ENCODE results near the gene GNPDA1.
"Not testable (repeated sequence)": the region's sequence is repeated elsewhere in the genome, so short reads cannot be mapped to it uniquely, and the experiment has no call there.

The GNPDA1 gene

DNA sequence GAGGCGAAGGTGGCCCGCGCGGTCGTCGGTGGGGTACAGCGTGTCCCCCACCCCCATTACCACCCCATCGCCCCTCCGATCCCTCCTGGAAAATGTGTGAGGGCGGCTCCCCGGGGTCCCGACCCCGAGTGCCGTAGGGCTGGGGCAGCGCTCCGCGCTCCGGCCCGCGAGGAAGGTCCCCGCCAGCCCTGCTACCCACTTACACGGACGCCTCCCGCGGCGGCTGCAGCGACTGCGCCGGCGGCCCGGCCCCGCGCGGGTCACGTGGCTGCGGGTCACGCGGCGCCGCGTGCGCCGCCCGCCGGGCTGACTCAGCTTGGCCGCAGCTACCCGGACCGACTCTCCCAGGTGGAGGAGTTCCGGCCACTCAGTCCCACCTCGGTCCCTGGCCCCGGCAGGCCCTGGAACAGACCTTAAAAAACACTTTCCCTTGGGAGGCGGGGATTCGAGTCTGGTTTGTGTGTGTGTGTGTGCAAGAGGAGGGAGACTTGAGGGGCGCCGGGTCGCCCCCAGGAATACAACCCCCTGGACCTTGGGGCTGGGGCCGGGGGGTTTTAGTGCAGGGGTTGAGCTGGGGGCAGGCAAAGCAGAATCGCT is at the start of gene GNPDA1:
Gene GNPDA1, minus strand, starts transcription at position 236 of the 597 bp plus-strand sequence. CDS start 992 bp downstream, outside the sequence.
- peak; percentile 72 for DNase-seq

DNA sequence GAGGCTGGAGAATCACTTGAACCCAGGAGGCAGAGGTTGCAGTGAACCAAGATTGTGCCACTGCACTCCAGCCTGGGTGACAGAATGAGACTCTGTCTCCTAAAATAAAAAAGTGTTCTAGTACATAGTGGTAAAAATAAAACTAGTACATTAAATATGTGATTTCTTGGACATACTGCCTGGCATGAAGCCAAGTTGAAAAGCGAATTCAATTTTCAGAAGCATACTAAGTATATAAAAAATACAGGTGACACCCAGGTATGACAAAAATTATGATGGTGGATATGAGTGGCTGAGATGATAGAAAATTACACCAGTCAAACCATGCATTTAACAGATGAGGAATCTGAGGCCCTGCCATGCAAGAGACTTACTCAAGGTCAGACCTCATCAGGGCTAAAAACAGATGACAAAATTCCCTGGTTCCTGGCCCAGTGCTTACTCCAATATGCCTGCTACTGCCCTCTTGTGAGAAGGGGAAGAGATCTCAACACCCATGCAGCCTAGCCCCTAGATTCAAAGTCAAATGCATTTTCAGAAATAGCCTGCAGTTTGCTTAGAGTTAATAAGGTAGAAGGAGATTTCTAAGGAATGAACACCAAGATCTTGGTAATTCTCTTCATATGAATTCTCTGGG is 46.6 kb upstream of the GNPDA1 start:
- DNase-seq: no peak

DNA sequence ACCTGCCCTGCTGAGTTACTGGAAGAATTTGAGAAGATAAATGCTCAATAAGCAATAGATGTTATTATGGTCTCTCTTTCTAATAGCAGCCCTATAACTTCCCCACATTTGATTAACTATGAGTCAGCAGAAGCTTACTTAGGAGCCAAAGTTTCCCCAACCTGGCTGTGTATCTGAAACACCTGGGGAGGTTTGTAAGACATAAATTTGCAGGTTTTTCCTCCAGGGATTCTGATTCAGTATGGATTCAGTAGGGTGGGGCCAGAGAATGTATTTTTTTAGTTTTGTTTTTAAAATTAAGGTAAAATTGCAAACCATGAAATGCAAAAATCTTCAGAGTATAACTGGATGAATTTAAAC is 44.9 kb upstream of the GNPDA1 start:
- DNase-seq: no peak

- DNase-seq: no peak
Measured at GRCh38 chr5:142056816-142057696, 44.2 kb upstream of the GNPDA1 start.

- DNase-seq: no peak
Measured at GRCh38 chr5:142055301-142055700, 42.5 kb upstream of the GNPDA1 start.

DNA sequence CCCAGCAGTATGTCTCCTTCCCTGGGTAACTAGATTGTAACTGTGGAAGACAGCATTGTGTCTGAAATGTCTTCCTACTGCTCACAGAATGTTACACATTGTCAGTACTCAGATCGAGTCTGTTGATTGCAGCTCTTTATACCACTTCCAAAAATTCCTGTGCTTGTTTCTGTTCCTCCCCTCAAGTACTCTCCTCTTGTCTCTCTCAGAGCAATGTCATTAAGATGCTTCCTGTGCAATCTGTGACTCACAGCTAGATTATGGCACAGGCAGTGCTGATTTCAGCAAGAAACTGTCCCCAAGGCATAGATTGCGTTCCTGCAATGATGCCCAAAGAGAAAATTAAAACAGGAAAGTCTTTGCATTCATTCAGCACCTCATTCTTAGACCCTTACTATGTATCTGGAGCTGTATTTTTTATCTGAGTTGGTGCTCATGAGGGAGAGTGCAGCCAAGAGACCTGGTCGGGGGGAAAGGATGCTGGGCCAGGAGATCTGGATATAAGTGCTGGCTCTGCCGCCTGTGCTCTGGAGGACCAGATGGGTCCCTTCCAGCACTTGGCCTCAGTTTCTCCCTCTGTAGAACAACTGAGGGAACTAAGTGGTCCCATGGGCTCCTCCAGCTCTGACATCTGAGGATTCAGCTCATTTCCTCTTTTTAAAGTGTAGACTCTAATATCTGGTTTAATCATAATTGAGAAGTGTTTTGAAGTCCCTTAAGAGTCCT is 40.8 kb upstream of the GNPDA1 start:
- DNase-seq: peak; percentile 30

GRCh38 chr5:142052026-142052425 is 39.2 kb upstream of the GNPDA1 start:
- not testable (repeated sequence) for DNase-seq

DNA sequence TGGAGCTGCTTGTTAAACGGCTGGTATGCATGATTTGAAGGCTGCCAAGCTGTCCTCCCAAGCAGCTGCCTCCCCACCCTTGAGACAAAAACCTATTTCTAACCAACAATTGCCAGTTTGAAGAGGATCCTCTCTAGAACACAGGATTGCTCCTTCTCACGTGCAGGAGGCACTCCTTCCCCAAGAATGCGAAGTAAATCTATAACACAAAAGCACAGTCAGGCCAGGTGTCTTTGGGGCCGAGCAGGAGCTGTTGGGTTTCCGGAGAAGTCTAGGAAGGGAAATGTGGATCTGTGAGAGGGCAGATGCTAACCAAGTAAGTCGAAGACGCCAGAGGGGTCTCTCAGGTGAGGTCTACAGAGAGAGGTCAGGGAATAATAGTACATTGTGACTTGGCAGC is 35.4 kb upstream of the GNPDA1 start:
- no peak for DNase-seq

GRCh38 chr5:142046191-142046590 is 33.4 kb upstream of the GNPDA1 start:
- DNase-seq: no peak

DNA sequence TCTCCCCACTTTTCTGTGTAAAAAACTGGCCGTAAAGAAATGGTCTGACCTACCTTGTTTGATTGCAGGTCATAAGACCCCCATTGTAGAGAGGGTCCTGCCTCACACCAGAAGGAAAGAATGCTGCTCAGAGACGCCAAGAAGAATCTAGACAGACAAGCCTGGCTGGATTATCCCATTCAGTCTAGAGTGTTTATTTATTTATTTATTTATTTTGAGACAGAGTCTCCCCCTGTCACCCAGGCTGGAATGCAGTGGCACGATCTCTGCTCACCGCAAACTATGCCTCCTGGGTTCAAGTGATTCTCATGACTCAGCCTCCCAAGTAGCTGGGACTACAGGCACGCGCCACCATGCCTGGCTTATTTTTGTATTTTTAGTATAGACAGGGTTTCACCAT is 28.1 kb upstream of the GNPDA1 start:
- DNase-seq: not testable (repeated sequence)

- no peak for DNase-seq
Measured at GRCh38 chr5:142040285-142040684, 27.5 kb upstream of the GNPDA1 start.

GRCh38 chr5:142038735-142039134 is 25.9 kb upstream of the GNPDA1 start:
- DNase-seq: no peak

GRCh38 chr5:142037599-142037998 is 24.8 kb upstream of the GNPDA1 start:
- DNase-seq: not testable (repeated sequence)

DNA sequence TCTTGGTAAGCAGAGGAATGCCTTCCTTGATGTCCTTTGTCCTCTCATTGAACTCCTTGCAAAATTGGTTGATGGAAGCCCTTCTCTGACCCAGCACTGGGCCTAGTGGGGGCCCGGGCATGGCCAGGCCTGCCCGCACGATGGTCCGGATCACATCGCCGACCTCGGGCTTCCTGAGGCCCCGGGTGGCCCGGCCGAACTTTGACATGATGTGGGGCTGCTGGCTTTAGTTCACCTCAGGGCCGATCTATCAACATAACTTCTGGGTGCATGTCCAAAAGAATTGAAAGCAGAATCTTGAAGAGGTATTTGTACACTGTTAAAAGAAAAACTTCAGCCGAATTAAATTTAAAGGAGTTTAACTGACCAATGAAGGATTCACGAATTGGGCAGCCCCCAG is 24.1 kb upstream of the GNPDA1 start:
- DNase-seq: no peak

GRCh38 chr5:142034994-142035393 is 22.2 kb upstream of the GNPDA1 start:
- no peak for DNase-seq

DNA sequence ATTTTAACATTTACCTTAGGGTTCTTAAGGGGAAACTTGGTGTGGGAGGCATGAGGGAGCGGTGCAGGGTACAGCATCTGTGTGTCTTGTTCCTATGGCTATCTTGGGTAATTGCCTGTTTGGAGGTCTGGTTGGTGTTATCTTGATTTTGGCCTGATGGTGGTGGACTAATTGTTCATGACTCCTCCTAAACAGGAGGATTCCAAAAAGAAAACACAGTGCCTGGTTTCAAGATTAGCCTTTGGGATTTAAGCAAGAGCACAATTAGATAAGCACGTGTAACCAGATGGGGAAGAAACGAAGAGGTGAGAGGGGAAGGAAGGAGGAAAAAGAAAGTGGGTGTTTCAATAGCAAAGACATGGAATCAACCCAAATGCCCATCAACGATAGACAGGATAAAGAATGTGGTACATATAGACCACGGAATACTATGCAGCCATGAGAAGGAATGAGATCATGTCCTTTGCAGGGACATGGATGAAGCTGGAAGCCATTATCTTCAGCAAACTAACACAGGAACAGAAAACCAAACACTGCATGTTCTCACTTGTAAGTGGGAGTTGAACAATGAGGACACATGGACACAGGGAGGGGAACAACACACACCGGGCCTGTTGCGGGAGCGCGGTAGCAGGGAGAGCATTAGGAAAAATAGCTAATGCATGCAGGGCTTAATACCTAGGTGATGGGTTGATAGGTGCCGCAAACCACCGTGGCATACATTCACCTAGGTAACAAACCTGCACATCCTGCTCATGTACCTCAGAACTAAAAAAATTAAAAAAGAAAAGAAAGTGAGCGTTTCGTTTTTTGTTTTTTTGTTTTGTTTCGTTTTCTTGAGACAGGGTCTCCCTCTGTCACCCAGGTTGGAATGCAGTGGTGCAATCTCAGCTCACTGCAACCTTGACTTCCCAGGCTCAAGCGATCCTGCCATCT is 21.1 kb upstream of the GNPDA1 start:
- DNase-seq: not testable (repeated sequence)

GRCh38 chr5:142032747-142033631 is 20.2 kb upstream of the GNPDA1 start:
- no peak for DNase-seq

DNA sequence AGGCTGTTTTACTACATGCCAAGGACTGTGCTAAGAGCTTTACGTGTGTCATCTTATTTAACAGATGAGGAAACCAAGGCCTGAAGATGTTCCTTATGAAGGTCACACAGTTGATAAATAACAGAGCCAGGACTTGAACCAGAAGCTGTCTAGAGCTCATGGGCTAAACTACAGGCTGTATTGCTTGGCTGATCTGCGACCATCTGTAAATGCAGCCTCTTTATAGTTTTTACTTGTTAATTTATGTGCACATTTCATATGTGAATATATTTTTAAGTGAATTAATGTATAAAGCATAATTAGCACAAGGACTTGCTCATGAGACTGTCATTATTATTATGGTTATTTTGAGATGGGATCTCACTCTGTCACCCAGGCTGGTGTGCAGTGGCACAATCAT is 19.3 kb upstream of the GNPDA1 start:
- DNase-seq: no peak

DNA sequence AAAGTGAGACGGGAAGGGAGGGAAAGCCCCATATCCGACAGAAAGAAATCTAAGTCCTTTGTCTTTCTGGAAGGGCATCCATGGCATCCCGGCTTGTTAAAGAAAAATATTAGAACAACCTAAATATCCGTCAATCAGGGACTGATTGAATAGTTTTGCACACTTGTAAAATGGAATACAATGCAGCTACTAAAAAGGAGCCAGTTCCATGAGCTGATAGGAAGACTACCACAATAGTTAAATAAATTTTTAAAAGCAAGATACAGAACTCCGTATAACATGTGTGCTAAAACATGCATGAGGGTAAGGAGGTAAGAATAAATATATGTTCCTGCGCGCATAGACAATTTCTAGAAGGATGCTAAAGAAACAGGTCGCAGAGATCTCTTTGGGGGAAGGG is 12.8 kb upstream of the GNPDA1 start:
- DNase-seq: no peak

- peak; percentile 90 for DNase-seq
Measured at GRCh38 chr5:142024771-142025304, 12.0 kb upstream of the GNPDA1 start.

- DNase-seq: no peak
Measured at GRCh38 chr5:142023836-142024235, 11.0 kb upstream of the GNPDA1 start.

All from activated CD4-positive, alpha-beta T cell treated with anti-CD3 and anti-CD28 coated beads, Interleukin-2, amount 50 U/mL, for 16 hours (primary cell).